GM21619 (cell line): ENCODE measurements around the gene MYO18B.

ENCODE experiments used
- ATAC-seq: cut with Tn5 transposase; IDR thresholded peaks from one replicate; pipeline ENCODE4 v1.9.1; 2021; ENCODE audit not compliant: unreplicated experiment

MYO18B gene

GRCh38 chr22:25895678-25896077 is 153.7 kb downstream of the MYO18B start:
- no peak for ATAC-seq

GRCh38 chr22:25896098-25896497 is 154.1 kb downstream of the MYO18B start:
- ATAC-seq: no peak

- ATAC-seq: no peak
Measured at GRCh38 chr22:25896592-25896991, 154.6 kb downstream of the MYO18B start.

- no peak for ATAC-seq
Measured at GRCh38 chr22:25898707-25899365, 156.8 kb downstream of the MYO18B start.

GRCh38 chr22:25899566-25899965 is 157.6 kb downstream of the MYO18B start:
- ATAC-seq: no peak

GRCh38 chr22:25900390-25900789 is 158.4 kb downstream of the MYO18B start:
- ATAC-seq: no peak

- no peak for ATAC-seq
Measured at GRCh38 chr22:25900880-25901279, 158.9 kb downstream of the MYO18B start.

- ATAC-seq: no peak
Measured at GRCh38 chr22:25902402-25902801, 160.4 kb downstream of the MYO18B start.

GRCh38 chr22:25903294-25903693 is 161.3 kb downstream of the MYO18B start:
- no peak for ATAC-seq

GRCh38 chr22:25908212-25908611 is 166.2 kb downstream of the MYO18B start:
- ATAC-seq: no peak

GRCh38 chr22:25908755-25909154 is 166.8 kb downstream of the MYO18B start:
- no peak for ATAC-seq

GRCh38 chr22:25909614-25910387 is 167.8 kb downstream of the MYO18B start:
- ATAC-seq: no peak

- ATAC-seq: no peak
Measured at GRCh38 chr22:25911243-25911972, 169.4 kb downstream of the MYO18B start.

- ATAC-seq: no peak
Measured at GRCh38 chr22:25919452-25919851, 177.5 kb downstream of the MYO18B start.

GRCh38 chr22:25922141-25922540 is 180.2 kb downstream of the MYO18B start:
- ATAC-seq: no peak

- ATAC-seq: no peak
Measured at GRCh38 chr22:25923914-25924313, 181.9 kb downstream of the MYO18B start.

- ATAC-seq: no peak
Measured at GRCh38 chr22:25928038-25928437, 186.1 kb downstream of the MYO18B start.

GRCh38 chr22:25929321-25929878 is 187.4 kb downstream of the MYO18B start:
- ATAC-seq: no peak

- ATAC-seq: no peak
Measured at GRCh38 chr22:25930083-25930482, 188.1 kb downstream of the MYO18B start.

- no peak for ATAC-seq
Measured at GRCh38 chr22:25930788-25931310, 188.9 kb downstream of the MYO18B start.

GRCh38 chr22:25933158-25933788 is 191.3 kb downstream of the MYO18B start:
- no peak for ATAC-seq
